Measurements from ENCODE around the gene IFT25.

DNA sequence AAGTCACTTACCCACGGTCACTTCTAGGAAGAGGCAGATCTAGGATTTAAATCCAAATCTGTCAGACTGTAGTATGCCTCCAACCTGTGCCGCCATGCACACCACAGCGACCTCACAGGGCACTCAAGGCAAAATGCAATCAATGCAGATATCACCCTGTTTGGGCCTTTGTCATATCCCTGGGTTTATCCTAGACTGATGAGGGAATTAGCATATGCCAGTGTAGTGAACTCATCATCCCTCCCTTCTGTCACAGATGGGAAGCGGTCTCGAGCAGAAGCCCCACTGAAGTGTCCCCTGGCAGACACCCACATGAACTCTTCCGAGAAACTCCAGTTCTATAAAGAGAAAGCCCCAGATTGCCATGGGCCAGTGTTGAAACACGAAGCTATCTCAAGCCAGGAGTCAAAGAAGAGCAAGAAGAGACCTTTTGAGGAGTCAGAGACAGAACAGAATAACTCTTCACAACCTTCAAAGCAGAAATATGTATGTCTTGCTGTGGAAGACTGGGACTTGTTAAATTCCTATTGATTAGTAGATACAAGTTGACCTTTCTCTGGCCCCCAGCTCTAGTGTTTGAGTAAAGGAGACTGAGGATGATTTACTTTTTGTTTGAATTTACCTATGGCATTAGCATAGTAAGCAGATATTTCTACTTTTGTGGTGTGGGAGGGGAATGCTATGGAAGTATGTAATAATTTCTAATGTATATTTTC, 22.1 kb upstream of the IFT25 start:
- TF ChIP-seq CTCF (IDR thresholded peaks at IDR 0.05; ENCODE audit: insufficient read depth, low read depth, low read length) = no peak
- no peak for TF ChIP-seq EZH2 (IDR thresholded peaks at IDR 0.05; ENCODE audit: insufficient read depth, low read length)

Measured in astrocyte (in vitro differentiated cells and primary cell).